T-helper 2 cell (primary cell): ENCODE results near the gene DENND2A.
"Not testable (repeated sequence)": the region's sequence is repeated elsewhere in the genome, so short reads cannot be mapped to it uniquely, and the experiment has no call there.

Experiments
- DNase-seq, 5 experiments: peaks; one replicate each; pipeline versions ENCODE4 v3.0.0 to v3.0.0-alpha.2; 2012 to 2022

Gene DENND2A

GRCh38 chr7:140646931-140647647 lies 6.5 kb upstream of the DENND2A start:
- peak in 2 of 5 experiments; percentile 6 to 43 for DNase-seq

- DNase-seq, result no peak
Observed at GRCh38 chr7:140645166-140645900, 4.7 kb upstream of the DENND2A start.

- not testable (repeated sequence) for DNase-seq
Observed at GRCh38 chr7:140644761-140645160, 4.1 kb upstream of the DENND2A start.

GRCh38 chr7:140643416-140643815 lies 2.8 kb upstream of the DENND2A start:
- DNase-seq, result no peak

GRCh38 chr7:140641524-140642195 lies 1.0 kb upstream of the DENND2A start:
- no peak for DNase-seq

- no peak for DNase-seq
Observed at GRCh38 chr7:140640060-140640637, 464 bp downstream of the DENND2A start.

GRCh38 chr7:140639366-140640053 lies 1.1 kb downstream of the DENND2A start:
- DNase-seq, result peak in 1 of 5 experiments; percentile 18

GRCh38 chr7:140638173-140638791 lies 2.3 kb downstream of the DENND2A start:
- DNase-seq, result no peak

- no peak for DNase-seq
Observed at GRCh38 chr7:140637400-140637799, 3.2 kb downstream of the DENND2A start.

GRCh38 chr7:140635816-140636215 lies 4.8 kb downstream of the DENND2A start:
- no peak for DNase-seq

GRCh38 chr7:140635345-140635744 lies 5.3 kb downstream of the DENND2A start:
- no peak for DNase-seq

GRCh38 chr7:140631602-140632001 lies 9.0 kb downstream of the DENND2A start:
- DNase-seq, result no peak

- no peak for DNase-seq
Observed at GRCh38 chr7:140631021-140631420, 9.6 kb downstream of the DENND2A start.

GRCh38 chr7:140625908-140626868 lies 14.4 kb downstream of the DENND2A start:
- DNase-seq, result no peak

- not testable (repeated sequence) for DNase-seq
Observed at GRCh38 chr7:140625192-140625558, 15.4 kb downstream of the DENND2A start.

- DNase-seq, result no peak
Observed at GRCh38 chr7:140624392-140625191, 16.0 kb downstream of the DENND2A start.

GRCh38 chr7:140623980-140624379 lies 16.6 kb downstream of the DENND2A start:
- no peak for DNase-seq

GRCh38 chr7:140621401-140622021 lies 19.1 kb downstream of the DENND2A start:
- DNase-seq, result no peak

GRCh38 chr7:140619915-140620510 lies 20.6 kb downstream of the DENND2A start:
- not testable (repeated sequence) for DNase-seq
